Measurements from ENCODE around the gene ABL2. TPM values are rescaled to one million over a fixed set of nuclear protein-coding genes. Genes with fewer than 3 reads are reported as not detected.

ABL2 gene
- total RNA-seq, 2 donors from 2014 or later: 11.3 to 18.4 TPM

DNA sequence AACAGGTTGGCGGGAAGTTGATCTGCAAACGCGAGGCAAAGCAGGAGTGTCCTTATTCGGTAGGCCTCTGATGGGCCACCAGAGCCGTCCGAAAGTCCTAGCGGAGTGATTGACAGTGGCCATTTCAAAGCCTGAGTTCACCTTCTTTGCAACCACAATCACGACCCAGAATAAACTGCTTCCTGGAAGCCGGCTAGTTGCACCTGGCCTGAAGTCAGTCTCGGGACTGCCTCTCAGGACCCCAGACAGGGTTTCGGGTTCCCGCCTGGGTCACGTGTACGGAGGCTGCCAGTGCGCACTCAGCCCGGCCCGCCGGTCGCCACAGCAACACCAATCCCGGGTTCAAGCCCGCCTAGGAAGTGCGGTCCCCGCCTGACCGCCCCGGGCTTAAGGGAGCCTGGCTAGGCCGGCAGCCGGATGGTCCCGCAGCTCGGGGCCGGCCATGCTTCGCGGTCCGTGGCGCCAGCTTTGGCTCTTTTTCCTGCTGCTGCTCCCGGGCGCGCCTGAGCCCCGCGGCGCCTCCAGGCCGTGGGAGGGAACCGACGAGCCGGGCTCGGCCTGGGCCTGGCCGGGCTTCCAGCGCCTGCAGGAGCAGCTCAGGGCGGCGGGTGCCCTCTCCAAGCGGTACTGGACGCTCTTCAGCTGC lies 147.7 kb downstream of the ABL2 start, which contains the start of gene TOR3A:
Gene TOR3A (plus strand): TSS at position 384 of the 646 bp plus-strand sequence. CDS start 59 bp downstream, at position 443.
- no peaks in the 10 kb centered on the region for H3K9me3 Mint-ChIP-seq
- H3K4me3 Mint-ChIP-seq: peak within 1 kb of the TSS; percentile 97
- peak; percentile 94 to 95 for ATAC-seq
- H3K27ac Mint-ChIP-seq: peak within 1 kb of the TSS; percentile 91 to 97
- H3K27me3 Mint-ChIP-seq: no peaks in the 10 kb centered on the region
- H3K4me1 Mint-ChIP-seq (ENCODE audit: low read depth in 2 of 2): peaks cover 17 to 21% of the 10 kb centered on the region in 2 donors
- H3K36me3 Mint-ChIP-seq: no peaks in the 10 kb centered on the region
- peak; percentile 88 for DNase-seq (ENCODE audit: low spot score)

DNA sequence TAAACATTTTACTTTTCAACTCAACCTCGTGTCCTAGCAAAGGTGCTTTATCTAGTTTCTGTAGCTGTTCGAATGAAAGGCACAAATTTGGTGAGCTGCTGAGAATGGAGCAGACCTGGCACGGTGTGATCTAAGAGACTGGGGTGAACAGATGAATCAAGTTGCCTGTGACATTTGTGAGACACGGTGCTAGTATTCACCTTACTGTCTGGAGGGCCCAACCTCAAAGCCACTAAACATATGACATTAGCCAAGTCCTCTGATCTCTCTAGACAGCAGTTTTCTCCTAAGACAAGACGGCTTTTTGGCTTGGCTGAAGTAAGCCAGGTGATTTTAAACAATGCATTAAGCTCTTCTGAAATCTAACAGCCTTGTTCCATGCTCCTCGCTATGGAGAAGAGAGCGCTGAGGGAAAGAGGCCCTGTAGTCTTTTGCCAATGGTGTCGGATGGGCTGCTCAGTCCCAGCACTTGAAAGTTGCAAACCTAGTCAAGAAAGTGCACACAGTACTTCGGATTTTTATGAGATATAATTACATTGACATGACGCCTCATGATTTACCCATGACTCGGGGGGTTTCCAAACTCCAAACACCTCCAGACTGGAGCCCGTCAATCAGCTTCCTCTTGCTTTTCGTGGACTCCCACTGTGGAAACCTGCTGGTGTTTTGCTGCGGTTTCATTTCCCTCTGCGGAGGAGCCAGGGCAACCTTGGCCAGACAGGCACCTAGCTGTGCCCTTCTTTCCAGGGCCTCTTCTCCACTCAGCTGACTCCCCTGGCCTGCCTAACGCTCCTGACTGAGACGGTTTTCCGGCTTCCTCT lies 148.4 kb downstream of the ABL2 start:
- no peak for DNase-seq (ENCODE audit: low spot score)
- ATAC-seq: no peak
- H3K36me3 Mint-ChIP-seq: no peaks in the 10 kb centered on the region

DNA sequence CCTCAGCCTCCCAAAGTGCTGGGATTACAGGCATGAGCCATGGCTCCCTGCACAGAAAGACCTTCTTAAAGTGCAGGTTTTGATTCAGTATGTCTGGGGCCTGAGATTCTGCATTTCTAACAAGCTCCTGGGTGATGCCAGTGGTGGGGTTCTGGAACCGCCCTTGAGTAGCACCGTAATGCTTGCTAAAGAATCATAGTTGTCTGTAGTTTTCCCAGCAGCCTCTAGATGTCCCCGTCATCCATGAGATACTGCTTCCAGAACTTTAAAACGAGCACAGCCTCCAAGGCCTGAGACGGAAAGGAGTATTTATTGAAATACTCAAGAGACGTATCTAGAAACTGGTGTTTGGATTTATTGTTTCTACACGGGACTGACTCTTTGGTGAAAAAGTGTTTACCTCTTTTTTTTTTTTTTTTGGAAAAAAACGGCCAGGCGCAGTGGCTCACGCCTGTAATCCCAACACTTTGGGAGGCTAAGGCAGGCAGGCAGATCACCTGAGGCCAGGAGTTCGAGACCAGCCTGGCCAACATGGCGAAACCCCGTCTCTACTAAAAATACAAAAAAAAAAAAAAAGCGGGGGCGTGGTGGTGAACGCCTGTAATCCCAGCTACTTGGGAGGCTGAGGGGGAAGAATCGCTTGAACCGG lies 150.2 kb downstream of the ABL2 start:
- DNase-seq (ENCODE audit: low spot score): peak; percentile 66
- H3K36me3 Mint-ChIP-seq: no peaks in the 10 kb centered on the region
- no peaks in the 10 kb centered on the region for H3K27me3 Mint-ChIP-seq
- no peak for ATAC-seq
- H3K4me3 Mint-ChIP-seq: no peak overlapping the region
- peaks cover 17 to 21% of the 10 kb centered on the region in 2 donors for H3K4me1 Mint-ChIP-seq (ENCODE audit: low read depth in 2 of 2)
- no peaks in the 10 kb centered on the region for H3K9me3 Mint-ChIP-seq
- H3K27ac Mint-ChIP-seq: no peak overlapping the region

More for the DNA sequence above, 148.4 kb downstream of the ABL2 start:
- no peaks in the 10 kb centered on the region for H3K9me3 Mint-ChIP-seq
- no peaks in the 10 kb centered on the region for H3K27me3 Mint-ChIP-seq
- H3K27ac Mint-ChIP-seq: peak overlapping the region; percentile 85 to 91
- peaks cover 17 to 21% of the 10 kb centered on the region in 2 donors for H3K4me1 Mint-ChIP-seq (ENCODE audit: low read depth in 2 of 2)
- peak overlapping the region; percentile 97 for H3K4me3 Mint-ChIP-seq

DNA sequence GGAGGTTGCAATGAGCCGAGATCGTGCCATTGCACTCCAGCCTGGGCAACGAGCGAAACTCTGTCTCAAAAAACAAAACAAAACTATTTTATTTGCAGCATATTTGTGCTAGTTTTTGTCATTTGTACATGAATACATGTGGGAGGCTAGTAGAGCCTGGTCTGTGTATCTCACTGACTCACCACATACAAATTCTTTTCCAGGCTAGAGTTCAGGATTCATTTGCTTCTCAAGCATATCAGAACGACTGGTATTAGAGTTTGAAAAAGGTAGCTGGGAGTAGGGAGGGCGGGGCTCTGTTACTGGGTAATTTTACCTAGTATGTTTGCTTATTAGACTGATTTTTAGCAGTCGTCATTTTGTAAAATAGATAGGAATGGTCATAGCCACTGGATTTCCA lies 152.1 kb downstream of the ABL2 start:
- H3K9me3 Mint-ChIP-seq: no peaks in the 10 kb centered on the region
- no peak overlapping the region for H3K27ac Mint-ChIP-seq
- no peak for ATAC-seq
- no peak overlapping the region for H3K4me3 Mint-ChIP-seq
- no peaks in the 10 kb centered on the region for H3K27me3 Mint-ChIP-seq
- peaks cover 12 to 14% of the 10 kb centered on the region in 2 donors for H3K4me1 Mint-ChIP-seq (ENCODE audit: low read depth in 2 of 2)
- DNase-seq (ENCODE audit: low spot score): no peak
- no peaks in the 10 kb centered on the region for H3K36me3 Mint-ChIP-seq

DNA sequence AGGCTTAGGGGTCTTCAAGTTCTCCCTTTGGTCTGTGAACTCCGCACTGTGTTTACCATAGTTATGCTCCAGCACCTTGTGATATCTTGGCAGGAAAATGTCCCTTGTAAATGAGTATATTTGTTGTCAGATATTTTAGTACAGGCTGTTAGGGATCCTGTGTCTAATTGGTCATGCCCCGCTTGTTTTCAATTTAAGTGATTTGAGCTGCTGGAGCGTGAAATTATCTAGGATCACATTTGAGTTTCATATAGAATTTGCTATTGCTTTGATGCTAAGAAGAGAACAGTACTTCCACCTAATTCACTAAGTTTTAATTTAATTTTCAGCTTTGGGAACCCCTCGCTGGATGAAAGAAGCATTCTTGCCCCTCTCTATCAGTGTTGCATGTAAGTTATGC lies 163.0 kb downstream of the ABL2 start:
- ATAC-seq (no peak), DNase-seq (ENCODE audit: low spot score) (no peak)
- H3K27ac Mint-ChIP-seq: no peak overlapping the region
- no peaks in the 10 kb centered on the region for H3K27me3 Mint-ChIP-seq
- no peak overlapping the region for H3K4me3 Mint-ChIP-seq
- H3K36me3 Mint-ChIP-seq: peaks cover 8% of the 10 kb centered on the region
- no peaks in the 10 kb centered on the region for H3K9me3 Mint-ChIP-seq
- peaks cover 0 to 4% of the 10 kb centered on the region in 2 donors for H3K4me1 Mint-ChIP-seq (ENCODE audit: low read depth in 2 of 2)

DNA sequence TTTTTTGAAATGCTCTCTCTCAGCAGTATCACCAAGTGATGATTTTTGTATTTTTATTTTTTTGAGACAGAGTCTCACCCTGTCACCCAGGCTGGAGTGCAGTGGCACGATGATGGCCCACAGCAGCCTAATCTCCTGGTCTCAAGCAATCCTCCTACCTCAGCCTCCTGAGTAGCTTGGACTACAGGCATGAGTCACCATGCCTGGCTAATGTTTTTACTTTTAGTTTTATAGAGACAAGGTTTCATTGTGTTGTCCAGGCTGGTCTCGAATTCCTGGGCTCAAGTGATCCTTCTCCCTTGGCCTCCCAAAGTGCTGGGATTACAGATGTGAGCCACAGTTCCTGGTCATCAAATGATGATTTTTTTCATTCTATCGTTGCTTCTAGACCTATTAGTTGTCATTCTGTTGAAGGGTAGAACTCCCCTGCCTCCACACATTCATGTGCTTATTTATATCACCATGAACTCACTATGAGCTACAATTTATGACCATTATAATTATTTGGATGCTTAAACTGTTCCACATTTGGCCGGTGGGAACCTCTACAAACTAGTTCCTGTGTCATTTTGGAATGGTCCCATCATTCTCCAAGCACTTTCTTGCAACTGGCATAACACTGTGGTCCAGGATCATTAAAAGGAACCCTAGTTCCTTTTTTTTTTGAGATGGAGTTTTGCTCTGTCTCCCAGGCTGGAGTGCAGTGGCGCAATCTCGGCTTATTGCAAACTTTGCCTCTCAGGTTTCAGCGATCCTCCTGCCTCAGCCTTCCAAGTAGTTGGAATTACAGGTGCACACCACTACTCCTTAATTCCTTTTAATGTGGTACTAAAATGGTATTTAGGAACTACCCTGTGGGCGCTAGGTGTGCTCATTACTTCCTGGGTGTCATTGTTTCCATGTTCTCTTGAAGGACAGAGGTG lies 167.9 kb downstream of the ABL2 start:
- ATAC-seq: no peak
- no peak overlapping the region for H3K27ac Mint-ChIP-seq

DNA sequence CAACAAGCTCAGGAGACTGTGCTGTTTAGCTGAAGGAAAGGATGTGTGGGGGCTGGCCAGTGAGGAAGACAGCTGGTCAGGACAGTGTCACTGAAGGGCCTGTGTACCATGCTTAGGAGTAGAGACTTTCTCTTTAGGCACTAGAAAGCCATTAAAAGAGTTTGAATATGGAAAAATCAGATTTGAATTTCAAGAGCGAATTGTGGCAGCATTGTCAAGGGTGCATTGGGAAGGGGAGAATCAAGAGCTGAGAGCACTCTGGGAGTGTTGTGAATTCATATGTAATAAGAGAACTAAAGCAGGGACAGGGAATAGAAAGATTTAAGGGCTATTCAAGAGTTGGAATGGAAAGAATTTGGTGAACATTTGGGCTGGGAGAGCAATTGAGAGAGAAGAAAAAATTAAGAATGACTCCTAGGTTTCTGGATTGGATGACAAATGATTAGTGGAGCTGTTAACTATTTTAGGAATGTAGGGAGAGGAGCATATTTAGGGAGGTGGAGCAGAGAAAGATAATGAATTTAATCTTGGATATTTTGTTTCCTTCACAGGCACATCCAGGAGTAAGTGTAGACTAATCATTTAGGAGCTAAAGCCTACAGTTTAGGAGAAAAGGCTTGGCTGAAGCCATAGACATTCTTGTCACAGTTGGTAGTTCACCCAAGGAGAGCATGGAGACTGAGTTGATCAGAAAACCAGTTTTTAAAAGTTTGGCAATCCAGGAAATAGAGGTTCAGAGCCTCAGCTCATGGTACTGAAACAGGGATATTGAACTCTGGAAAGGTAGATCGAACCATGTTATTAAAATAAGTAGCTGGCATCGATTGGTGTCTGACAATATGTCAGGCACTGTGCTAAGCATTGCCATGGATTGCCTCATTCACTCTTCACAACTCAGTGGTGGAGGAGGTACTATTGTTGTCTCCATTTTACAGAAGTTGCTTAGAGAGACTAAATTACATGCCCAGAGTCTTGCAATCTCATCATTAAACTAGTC lies 170.7 kb downstream of the ABL2 start:
- H3K4me1 Mint-ChIP-seq (ENCODE audit: low read depth in 2 of 2): peaks cover 0 to 4% of the 10 kb centered on the region in 2 donors

More for the DNA sequence above, 167.9 kb downstream of the ABL2 start:
- DNase-seq (ENCODE audit: low spot score): no peak
- Mint-ChIP-seq H3K27me3 (no peaks in the 10 kb centered on the region), H3K4me3 (no peak overlapping the region), H3K36me3 (peaks cover 12% of the 10 kb centered on the region), H3K4me1 (ENCODE audit: low read depth in 2 of 2) (peaks cover 0 to 4% of the 10 kb centered on the region in 2 donors), H3K9me3 (no peaks in the 10 kb centered on the region)

DNA sequence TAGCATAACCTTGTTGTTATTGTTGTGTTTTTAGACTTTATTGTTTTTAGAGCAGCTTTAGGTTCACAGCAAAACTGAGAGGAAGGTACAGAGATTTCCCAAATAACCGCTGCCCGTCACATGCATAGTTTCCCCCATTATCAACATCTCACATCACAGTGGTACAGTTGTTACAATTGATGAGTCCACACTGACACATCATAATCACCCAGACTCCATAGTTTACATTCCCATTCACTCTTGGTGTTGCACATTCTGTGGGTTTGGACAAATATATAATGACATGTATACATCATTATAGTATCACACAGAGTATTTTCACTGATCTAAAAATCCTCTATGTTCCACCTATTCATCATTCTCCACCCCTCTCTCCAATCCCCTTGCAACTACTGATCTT lies 173.5 kb downstream of the ABL2 start:
- ATAC-seq (no peak), DNase-seq (ENCODE audit: low spot score) (no peak)
- Mint-ChIP-seq H3K27ac (no peak overlapping the region), H3K36me3 (peaks cover 17% of the 10 kb centered on the region), H3K4me3 (no peak overlapping the region), H3K27me3 (no peaks in the 10 kb centered on the region), H3K9me3 (no peaks in the 10 kb centered on the region), H3K4me1 (ENCODE audit: low read depth in 2 of 2) (no peaks in the 10 kb centered on the region)

More for the DNA sequence above, 170.7 kb downstream of the ABL2 start:
- no peak overlapping the region for H3K4me3 Mint-ChIP-seq
- peaks cover 17% of the 10 kb centered on the region for H3K36me3 Mint-ChIP-seq
- H3K27ac Mint-ChIP-seq: no peak overlapping the region
- ATAC-seq (no peak), DNase-seq (ENCODE audit: low spot score) (no peak)
- H3K9me3 Mint-ChIP-seq: no peaks in the 10 kb centered on the region
- H3K27me3 Mint-ChIP-seq: no peaks in the 10 kb centered on the region

DNA sequence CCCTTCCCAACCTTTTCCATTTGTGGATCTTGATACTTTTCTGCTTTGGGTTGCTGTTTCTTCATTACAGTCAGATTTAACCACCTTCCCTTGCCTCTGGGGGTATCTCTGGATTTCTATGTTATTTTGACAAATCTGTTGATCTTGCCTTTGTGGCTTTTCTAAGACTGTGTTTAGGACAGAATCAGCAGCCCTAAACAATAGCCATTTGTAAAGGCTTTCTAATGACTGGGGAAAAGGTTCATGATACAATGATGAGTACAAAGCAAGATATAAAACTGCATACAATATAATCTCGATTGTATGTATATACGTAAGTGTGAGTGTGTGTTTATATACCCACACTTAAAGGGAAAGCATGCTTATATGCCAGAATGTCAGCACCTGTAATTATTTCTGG lies 176.0 kb downstream of the ABL2 start:
- Mint-ChIP-seq H3K27me3 (no peaks in the 10 kb centered on the region), H3K36me3 (peaks cover 17% of the 10 kb centered on the region), H3K9me3 (no peaks in the 10 kb centered on the region), H3K27ac (no peak overlapping the region), H3K4me1 (ENCODE audit: low read depth in 2 of 2) (no peaks in the 10 kb centered on the region), H3K4me3 (no peak overlapping the region)
- ATAC-seq (no peak), DNase-seq (ENCODE audit: low spot score) (no peak)

DNA sequence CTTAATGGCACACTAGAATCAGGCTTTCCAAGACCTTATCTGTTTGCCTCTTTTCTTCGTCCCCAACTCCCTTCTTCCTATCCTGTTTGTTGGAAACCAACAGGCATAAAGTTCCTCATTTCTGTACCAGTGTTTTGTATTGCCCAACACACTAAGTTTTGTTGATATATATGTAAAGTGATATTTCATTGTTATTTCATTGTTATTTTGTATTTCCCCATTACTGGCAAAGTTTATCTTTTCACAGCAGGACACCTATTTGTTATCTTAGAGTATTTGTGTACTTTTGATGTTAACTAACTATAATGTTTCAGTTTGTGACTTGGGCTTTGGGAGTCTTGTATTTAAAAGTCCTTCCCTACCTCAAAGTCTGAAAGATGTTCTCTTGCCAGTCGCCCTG lies 176.7 kb downstream of the ABL2 start:
- Mint-ChIP-seq H3K27ac (no peak overlapping the region), H3K27me3 (no peaks in the 10 kb centered on the region), H3K36me3 (peaks cover 17% of the 10 kb centered on the region), H3K9me3 (no peaks in the 10 kb centered on the region), H3K4me1 (ENCODE audit: low read depth in 2 of 2) (no peaks in the 10 kb centered on the region), H3K4me3 (no peak overlapping the region)
- ATAC-seq: no peak
- no peak for DNase-seq (ENCODE audit: low spot score)

Measured in natural killer cell treated with Interleukin-12 subunit alpha and Interleukin-12 subunit beta and Interleukin-15 and Interleukin-18, amount 100 ng/mL, for 72 hours (primary cell).